ENCODE data around the gene PABPN1.

DNA sequence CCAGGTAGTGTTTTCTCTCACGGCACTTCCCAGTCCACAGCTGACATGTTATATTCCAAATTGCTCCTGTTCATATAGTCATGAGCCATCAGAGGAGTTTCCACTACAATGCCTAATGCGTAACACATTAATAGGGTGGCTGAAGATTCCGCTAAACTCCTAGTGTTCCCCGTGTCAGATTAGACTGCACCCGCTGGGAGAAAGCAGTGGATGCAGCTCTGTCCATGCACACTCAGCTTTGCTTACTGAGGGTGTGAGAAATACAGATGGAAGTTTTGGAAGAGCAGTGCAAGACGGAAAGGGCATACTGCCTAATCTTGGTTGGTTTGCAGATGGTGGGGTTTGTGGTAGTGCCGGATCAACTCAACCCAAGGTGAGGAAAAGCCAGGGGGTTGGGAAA, 24.2 kb upstream of the PABPN1 start:
- TF ChIP-seq YY1 (IDR thresholded peaks at IDR 0.05; ENCODE audit: insufficient read depth, insufficient read length): no peak
- no peak for TF ChIP-seq SUZ12 (IDR thresholded peaks at IDR 0.05; ENCODE audit: extremely low read depth, insufficient read depth, insufficient read length)
- TF ChIP-seq ZNF274 (IDR thresholded peaks at IDR 0.05; ENCODE audit: low read depth, low read length): no peak
